ENCODE results near the gene HTR7. TPM values are rescaled to one million over a fixed set of nuclear protein-coding genes. Genes with fewer than 3 reads are reported as not detected.
"Not testable (repeated sequence)": the region's sequence is repeated elsewhere in the genome, so short reads cannot be mapped to it uniquely, and the experiment has no call there.

Gene HTR7
- total RNA-seq = under 1 TPM; 0.24 to 0.51 (median 0.46) TPM
- long read RNA-seq, donor 1, partial matches to known transcripts = 0 of 5 reads
- long read RNA-seq, donor 1, other reads (novel, unspliced or antisense) = 0 of 5 reads
- long read RNA-seq, donor 2 = 0 reads

- intact Hi-C loops (cut with DNase I, micrococcal nuclease) = no loop called here
- peak; percentile 57 for TF ChIP-seq CTCF (IDR thresholded peaks at IDR 0.05)
Measured at GRCh38 chr10:90857635-90858460, at the start of gene HTR7. TSS of gene HTR7 (minus strand) at chr10:90858039. CDS start at chr10:90857671, 368 bp downstream.

GRCh38 chr10:90906596-90906995 is 48.8 kb upstream of the HTR7 start:
- H3K4me3 ChIP-seq = no peak overlapping the region
- no peaks in the 10 kb centered on the region for H3K9me3 ChIP-seq
- H3K36me3 ChIP-seq (ENCODE audit: low read depth) = no peaks in the 10 kb centered on the region
- no peak for TF ChIP-seq CTCF (IDR thresholded peaks at IDR 0.05)
- intact Hi-C loops (cut with DNase I, micrococcal nuclease) = no loop called here
- H3K4me1 ChIP-seq (ENCODE audit: low read depth) = no peaks in the 10 kb centered on the region
- no peak for ATAC-seq
- DNase-seq = no peak

More at GRCh38 chr10:90857635-90858460, at the start of gene HTR7:
- DNase-seq = peak; percentile 65 to 74 (median 66)
- H3K36me3 ChIP-seq (ENCODE audit: low read depth) = no peaks in the 10 kb centered on the region
- no peaks in the 10 kb centered on the region for H3K9me3 ChIP-seq
- peak; percentile 86 for ATAC-seq
- H3K4me3 ChIP-seq = no peak within 1 kb of the TSS
- H3K4me1 ChIP-seq (ENCODE audit: low read depth) = peaks cover 7% of the 10 kb centered on the region

GRCh38 chr10:90905925-90906324 is 48.1 kb upstream of the HTR7 start:
- ATAC-seq = no peak
- intact Hi-C loops (cut with DNase I, micrococcal nuclease) = no loop called here
- H3K9me3 ChIP-seq = no peaks in the 10 kb centered on the region
- DNase-seq = no peak
- no peaks in the 10 kb centered on the region for H3K36me3 ChIP-seq (ENCODE audit: low read depth)
- TF ChIP-seq CTCF (IDR thresholded peaks at IDR 0.05) = no peak
- H3K4me1 ChIP-seq (ENCODE audit: low read depth) = no peaks in the 10 kb centered on the region
- no peak overlapping the region for H3K4me3 ChIP-seq

GRCh38 chr10:90896916-90897315 is 39.1 kb upstream of the HTR7 start:
- DNase-seq; H3K36me3 ChIP-seq (ENCODE audit: low read depth); H3K4me1 ChIP-seq (ENCODE audit: low read depth); ATAC-seq; intact Hi-C loops (cut with DNase I, micrococcal nuclease); H3K9me3 ChIP-seq; H3K4me3 ChIP-seq: not testable (repeated sequence)

- H3K4me1 ChIP-seq (ENCODE audit: low read depth) = peaks cover under 1% of the 10 kb centered on the region
- ATAC-seq = no peak
- no peak for TF ChIP-seq CTCF (IDR thresholded peaks at IDR 0.05)
- intact Hi-C loops (cut with DNase I, micrococcal nuclease) = no loop called here
- no peaks in the 10 kb centered on the region for H3K9me3 ChIP-seq
- no peak for DNase-seq
- no peak overlapping the region for H3K4me3 ChIP-seq
- H3K36me3 ChIP-seq (ENCODE audit: low read depth) = no peaks in the 10 kb centered on the region
Measured at GRCh38 chr10:90893190-90893589, 35.4 kb upstream of the HTR7 start.

- no peak for TF ChIP-seq CTCF (IDR thresholded peaks at IDR 0.05)
- intact Hi-C loops (cut with DNase I, micrococcal nuclease) = no loop called here
- Histone ChIP-seq H3K36me3 (ENCODE audit: low read depth) (no peaks in the 10 kb centered on the region), H3K4me1 (ENCODE audit: low read depth) (peaks cover 7% of the 10 kb centered on the region), H3K4me3 (no peak overlapping the region), H3K9me3 (no peaks in the 10 kb centered on the region)
- DNase-seq (no peak), ATAC-seq (no peak)
Measured at GRCh38 chr10:90890347-90890746, 32.5 kb upstream of the HTR7 start.

Measured in mucosa of descending colon (tissue), 3 donors.